ENCODE measurements around the gene CCDC116.
A peak's percentile ranks its signal among the peaks of the same experiment; 100 is the strongest.
"Not testable (repeated sequence)": the region's sequence is repeated elsewhere in the genome, so short reads cannot be mapped to it uniquely, and the experiment has no call there.

Gene CCDC116

GRCh38 chr22:21672107-21672629 lies 39.6 kb downstream of the CCDC116 start:
- Histone ChIP-seq H3K4me3 (ENCODE audit: low read depth, low read length) (no peak overlapping the region), H3K36me3 (peaks cover 42% of the 10 kb centered on the region), H3K9me3 (ENCODE audit: severe bottlenecking) (no peaks in the 10 kb centered on the region), H3K27ac (no peak overlapping the region), H3K27me3 (ENCODE audit: insufficient read depth, low read depth, severe bottlenecking) (no peaks in the 10 kb centered on the region)
- no peak for DNase-seq
- TF ChIP-seq, protein P1, sequence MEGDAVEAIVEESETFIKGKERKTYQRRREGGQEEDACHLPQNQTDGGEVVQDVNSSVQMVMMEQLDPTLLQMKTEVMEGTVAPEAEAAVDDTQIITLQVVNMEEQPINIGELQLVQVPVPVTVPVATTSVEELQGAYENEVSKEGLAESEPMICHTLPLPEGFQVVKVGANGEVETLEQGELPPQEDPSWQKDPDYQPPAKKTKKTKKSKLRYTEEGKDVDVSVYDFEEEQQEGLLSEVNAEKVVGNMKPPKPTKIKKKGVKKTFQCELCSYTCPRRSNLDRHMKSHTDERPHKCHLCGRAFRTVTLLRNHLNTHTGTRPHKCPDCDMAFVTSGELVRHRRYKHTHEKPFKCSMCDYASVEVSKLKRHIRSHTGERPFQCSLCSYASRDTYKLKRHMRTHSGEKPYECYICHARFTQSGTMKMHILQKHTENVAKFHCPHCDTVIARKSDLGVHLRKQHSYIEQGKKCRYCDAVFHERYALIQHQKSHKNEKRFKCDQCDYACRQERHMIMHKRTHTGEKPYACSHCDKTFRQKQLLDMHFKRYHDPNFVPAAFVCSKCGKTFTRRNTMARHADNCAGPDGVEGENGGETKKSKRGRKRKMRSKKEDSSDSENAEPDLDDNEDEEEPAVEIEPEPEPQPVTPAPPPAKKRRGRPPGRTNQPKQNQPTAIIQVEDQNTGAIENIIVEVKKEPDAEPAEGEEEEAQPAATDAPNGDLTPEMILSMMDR (IDR thresholded peaks at IDR 0.05; ENCODE audit: low read depth, low read length): peak; percentile 30; the same call in 1 of the 2 replicates

DNA sequence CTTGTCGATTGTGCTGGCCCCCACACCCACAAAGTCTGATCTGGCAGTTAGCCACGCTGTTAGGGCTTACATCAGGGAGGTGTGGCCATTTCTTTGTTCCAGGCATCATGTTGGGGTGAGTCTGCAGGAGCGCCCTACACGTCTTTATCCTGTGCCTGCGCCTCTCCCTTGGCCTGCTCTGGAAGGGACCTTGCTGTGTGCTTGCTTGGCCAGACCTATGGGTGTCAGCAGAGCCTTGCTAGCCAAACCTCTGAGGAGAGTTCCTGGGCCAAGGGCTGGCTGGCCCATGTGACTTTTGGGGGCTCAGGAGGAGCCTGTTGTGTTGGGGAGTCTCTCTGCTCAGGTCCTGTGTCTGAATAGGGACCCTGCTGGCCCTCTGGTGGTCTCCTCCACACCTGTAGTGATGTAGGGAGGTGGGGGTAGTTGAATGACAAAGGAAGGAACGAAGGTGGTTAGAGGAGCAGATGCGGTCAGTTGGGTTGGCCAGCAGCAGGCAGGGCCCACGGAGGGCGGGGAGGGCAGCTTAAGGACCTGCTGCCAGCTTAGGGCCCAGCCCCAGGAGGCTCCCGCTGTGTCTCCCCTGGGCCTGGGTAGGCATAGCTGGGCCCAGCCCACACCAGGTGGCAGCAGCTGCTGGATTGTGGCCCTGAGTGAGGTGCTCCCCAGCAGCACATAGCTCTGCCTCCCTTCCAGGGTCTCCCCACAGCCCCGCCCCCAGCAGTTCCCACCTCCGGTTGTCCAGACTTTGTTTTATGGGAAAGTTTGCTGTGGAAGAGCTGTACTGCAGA lies 41.2 kb downstream of the CCDC116 start:
- Histone ChIP-seq H3K27me3 (ENCODE audit: insufficient read depth, low read depth, severe bottlenecking) (no peaks in the 10 kb centered on the region), H3K9me3 (ENCODE audit: severe bottlenecking) (no peaks in the 10 kb centered on the region), H3K36me3 (peaks cover 39% of the 10 kb centered on the region), H3K27ac (peak overlapping the region; percentile 54), H3K4me3 (ENCODE audit: low read depth, low read length) (no peak overlapping the region)
- TF ChIP-seq, protein P1 (IDR thresholded peaks at IDR 0.05; ENCODE audit: low read depth, low read length): peak; percentile 66
- peak; percentile 71 for DNase-seq

DNA sequence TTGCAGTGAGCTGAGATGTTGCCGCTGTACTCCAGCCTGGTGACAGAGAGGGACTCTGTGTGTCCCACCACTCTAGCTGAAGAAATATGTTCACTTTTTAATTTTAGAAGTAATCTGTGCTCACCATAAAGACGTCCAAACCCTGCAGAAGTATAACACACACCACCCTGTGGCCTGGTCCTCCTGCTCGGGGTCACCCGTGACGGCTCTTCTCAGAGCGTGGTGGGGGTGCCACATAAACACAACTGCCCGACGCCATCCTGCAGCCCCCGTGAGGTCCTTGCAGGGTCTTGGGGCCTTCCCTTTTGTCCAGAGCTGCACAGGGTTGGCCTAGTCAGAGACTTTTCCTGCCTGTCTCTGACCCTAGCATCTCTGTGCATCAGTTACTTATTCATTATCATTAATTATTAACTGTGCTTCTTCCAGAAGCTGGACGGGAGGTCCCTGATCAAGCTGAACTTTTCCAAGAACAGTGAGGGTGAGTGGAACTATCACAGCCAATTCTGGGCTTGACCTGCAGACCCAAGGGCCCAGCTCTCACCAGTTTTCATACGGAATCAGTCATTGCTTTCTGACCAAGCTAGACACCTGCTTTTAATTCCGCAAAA lies 42.2 kb downstream of the CCDC116 start:
- Histone ChIP-seq H3K4me3 (ENCODE audit: low read depth, low read length) (no peak overlapping the region), H3K36me3 (peaks cover 37% of the 10 kb centered on the region), H3K9me3 (ENCODE audit: severe bottlenecking) (no peaks in the 10 kb centered on the region), H3K27ac (peak overlapping the region; percentile 54), H3K27me3 (ENCODE audit: insufficient read depth, low read depth, severe bottlenecking) (no peaks in the 10 kb centered on the region)
- DNase-seq: no peak
- TF ChIP-seq, protein P1 (IDR thresholded peaks at IDR 0.05; ENCODE audit: low read depth, low read length): no peak

DNA sequence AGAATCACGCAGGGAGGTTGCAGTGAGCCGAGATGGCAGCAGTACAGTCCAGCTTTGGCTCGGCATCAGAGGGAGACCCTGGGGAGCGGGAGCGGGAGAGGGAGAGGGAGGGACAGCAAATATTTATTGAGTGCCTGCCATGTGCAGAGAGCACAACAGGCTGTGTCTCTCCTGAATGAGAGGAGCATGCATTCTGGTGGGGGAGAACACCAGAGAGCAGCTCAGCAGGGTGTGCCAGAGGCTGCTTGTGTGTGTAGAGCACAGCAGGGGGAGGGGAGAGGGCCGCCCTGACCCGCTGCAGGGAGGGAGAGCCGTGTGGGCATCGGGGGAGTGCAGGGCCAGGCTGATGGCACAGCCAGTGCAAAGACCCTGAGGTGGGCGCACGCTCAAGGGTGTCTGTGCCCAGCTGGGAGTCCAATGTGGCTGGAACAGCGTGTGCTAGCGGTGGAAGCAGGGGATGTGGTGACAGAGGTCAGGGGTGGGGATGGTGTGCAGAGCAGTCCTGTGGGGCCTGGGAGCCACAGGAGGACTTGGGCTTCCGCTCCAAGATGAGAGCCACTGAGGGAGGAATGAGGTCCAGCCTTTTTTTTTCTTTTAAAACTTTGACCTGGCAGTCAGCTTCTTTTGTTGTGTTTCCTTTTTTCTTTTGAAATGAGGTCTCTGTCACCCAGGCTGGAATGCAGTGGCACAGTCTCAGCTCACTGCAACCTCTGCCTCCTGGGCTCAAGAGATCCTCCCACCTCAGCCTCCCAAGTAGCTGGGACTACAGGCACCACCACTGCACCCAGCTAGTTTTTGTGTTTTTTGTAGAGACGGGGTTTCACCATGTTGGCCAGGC lies 45.3 kb downstream of the CCDC116 start:
- TF ChIP-seq, protein P1 (IDR thresholded peaks at IDR 0.05; ENCODE audit: low read depth, low read length): no peak
- Histone ChIP-seq H3K27ac (no peak overlapping the region), H3K27me3 (ENCODE audit: insufficient read depth, low read depth, severe bottlenecking) (no peaks in the 10 kb centered on the region), H3K9me3 (ENCODE audit: severe bottlenecking) (no peaks in the 10 kb centered on the region), H3K36me3 (peaks cover 23% of the 10 kb centered on the region), H3K4me3 (ENCODE audit: low read depth, low read length) (no peak overlapping the region)
- DNase-seq: no peak

- H3K27ac ChIP-seq; H3K9me3 ChIP-seq (ENCODE audit: severe bottlenecking); H3K4me3 ChIP-seq (ENCODE audit: low read depth, low read length); H3K27me3 ChIP-seq (ENCODE audit: insufficient read depth, low read depth, severe bottlenecking); DNase-seq: not testable (repeated sequence)
- peaks cover 30% of the 10 kb centered on the region for H3K36me3 ChIP-seq
Observed at GRCh38 chr22:21678842-21679241, 46.3 kb downstream of the CCDC116 start.

DNA sequence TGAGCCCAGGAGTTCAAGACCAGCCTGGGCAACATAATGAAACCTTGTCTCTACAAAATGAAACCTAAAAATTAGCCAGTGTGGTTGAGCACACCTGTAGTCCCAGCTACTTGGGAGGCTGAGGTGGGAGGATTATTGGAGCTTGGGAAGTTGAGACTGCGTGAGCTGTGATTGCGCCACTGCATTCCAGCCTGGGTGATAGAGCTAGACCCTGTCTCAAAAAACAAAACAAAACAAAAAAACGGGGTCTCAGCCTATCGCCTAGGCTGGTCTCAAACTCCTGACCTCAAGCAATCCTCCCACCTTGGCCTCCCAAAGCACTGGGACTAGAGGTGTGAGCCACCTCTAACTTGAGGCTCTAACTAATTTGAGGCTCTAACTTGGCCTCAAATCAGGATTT lies 46.8 kb downstream of the CCDC116 start:
- H3K9me3 ChIP-seq (ENCODE audit: severe bottlenecking): no peaks in the 10 kb centered on the region
- DNase-seq: no peak
- H3K27ac ChIP-seq: no peak overlapping the region
- no peaks in the 10 kb centered on the region for H3K27me3 ChIP-seq (ENCODE audit: insufficient read depth, low read depth, severe bottlenecking)
- peaks cover 30% of the 10 kb centered on the region for H3K36me3 ChIP-seq
- H3K4me3 ChIP-seq (ENCODE audit: low read depth, low read length): no peak overlapping the region
- TF ChIP-seq, protein P1 (IDR thresholded peaks at IDR 0.05; ENCODE audit: low read depth, low read length): no peak

All from WERI-Rb-1 (cell line).